KMS-11 (cell line): Measurements from ENCODE around the gene CRELD2.

Experiments
- H2AFZ ChIP-seq: fragments of 200-600 bp; sonication (generic); 2 replicates; pipeline ENCODE4 v1.6.1; 2016; ENCODE audit warnings: antibody characterized with exemption, mixed run types, low read depth
- H3K27ac ChIP-seq: fragments of 200-600 bp; sonication (generic); 2 replicates; pipeline ENCODE4 v1.6.1; 2016; ENCODE audit warnings: mild to moderate bottlenecking, mixed run types
- H3K27me3 ChIP-seq: fragments of 200-600 bp; sonication (generic); 2 replicates; pipeline ENCODE4 v1.6.1; 2017; ENCODE audit warnings: mild to moderate bottlenecking, low read depth, mixed run types, moderate library complexity; ENCODE audit not compliant: insufficient read depth
- H3K36me3 ChIP-seq: fragments of 200-600 bp; sonication (generic); 2 replicates; pipeline ENCODE4 v1.6.1; 2017; ENCODE audit warnings: mild to moderate bottlenecking, mixed run types; ENCODE audit not compliant: insufficient read depth
- H3K4me1 ChIP-seq: fragments of 200-600 bp; sonication (generic); 2 replicates; pipeline ENCODE4 v1.6.1; 2016; ENCODE audit warnings: mild to moderate bottlenecking, low read depth, mixed run types; ENCODE audit not compliant: poor library complexity, severe bottlenecking
- H3K4me2 ChIP-seq: fragments of 200-600 bp; sonication (generic); 2 replicates; pipeline ENCODE4 v1.7.0; 2016; ENCODE audit warnings: mild to moderate bottlenecking, mixed run types
- H3K4me3 ChIP-seq: fragments of 200-600 bp; sonication (generic); IDR thresholded peaks from 2 replicates; pipeline ENCODE4 v1.6.1; 2017; ENCODE audit warnings: low read depth, low read length, mixed read lengths; ENCODE audit not compliant: insufficient read depth
- H3K79me2 ChIP-seq: fragments of 200-600 bp; sonication (generic); 2 replicates; pipeline ENCODE4 v1.6.1; 2016; ENCODE audit warnings: low read depth, mixed run types; ENCODE audit not compliant: insufficient read depth
- H3K9ac ChIP-seq: fragments of 200-600 bp; sonication (generic); 2 replicates; pipeline ENCODE4 v1.6.1; 2016; ENCODE audit warnings: mild to moderate bottlenecking, mixed run types
- H4K20me1 ChIP-seq: fragments of 200-600 bp; sonication (generic); 2 replicates; pipeline ENCODE4 v1.6.1; 2016; ENCODE audit warnings: mild to moderate bottlenecking, mixed run types; ENCODE audit not compliant: insufficient read depth
- TF ChIP-seq, protein P1 (sequence below): fragments of 200-600 bp; sonication (generic); conservative IDR thresholded peaks from 2 replicates; pipeline ENCODE4 v1.6.1; 2017; ENCODE audit warnings: low read depth, mild to moderate bottlenecking, antibody characterized with exemption, low read length, moderate library complexity, mixed read lengths

Gene CRELD2

DNA sequence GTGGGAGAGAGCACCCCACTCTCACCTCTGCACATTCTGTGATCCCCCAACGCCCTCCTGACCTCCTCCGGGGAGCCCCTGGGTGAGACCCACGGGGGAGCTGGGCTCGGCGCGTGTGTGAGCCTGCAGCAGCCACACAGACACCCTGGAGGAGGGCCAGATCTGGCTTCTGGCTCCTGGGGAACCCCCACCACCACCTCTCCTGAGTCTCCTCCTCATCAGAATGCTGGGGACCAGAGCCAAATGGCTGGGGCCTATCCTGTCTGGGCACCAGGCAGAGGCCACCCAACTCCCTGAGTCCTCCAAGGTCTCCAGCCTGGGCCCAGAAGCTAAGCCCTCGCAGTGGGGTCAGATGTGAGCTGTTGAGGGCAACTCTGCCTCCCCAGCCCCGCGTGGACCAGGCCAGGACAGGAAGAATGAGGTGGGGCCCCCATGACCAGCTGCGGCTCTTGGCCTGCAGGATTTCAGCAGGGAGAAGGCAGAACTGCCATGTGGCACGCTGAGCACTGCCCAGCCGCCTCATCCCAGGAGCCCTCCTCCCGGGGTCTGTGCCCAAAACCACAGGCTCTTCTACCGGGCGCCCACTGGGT is 36.7 kb downstream of the CRELD2 start:
- H3K9ac ChIP-seq = no peak overlapping the region
- TF ChIP-seq, protein P1, sequence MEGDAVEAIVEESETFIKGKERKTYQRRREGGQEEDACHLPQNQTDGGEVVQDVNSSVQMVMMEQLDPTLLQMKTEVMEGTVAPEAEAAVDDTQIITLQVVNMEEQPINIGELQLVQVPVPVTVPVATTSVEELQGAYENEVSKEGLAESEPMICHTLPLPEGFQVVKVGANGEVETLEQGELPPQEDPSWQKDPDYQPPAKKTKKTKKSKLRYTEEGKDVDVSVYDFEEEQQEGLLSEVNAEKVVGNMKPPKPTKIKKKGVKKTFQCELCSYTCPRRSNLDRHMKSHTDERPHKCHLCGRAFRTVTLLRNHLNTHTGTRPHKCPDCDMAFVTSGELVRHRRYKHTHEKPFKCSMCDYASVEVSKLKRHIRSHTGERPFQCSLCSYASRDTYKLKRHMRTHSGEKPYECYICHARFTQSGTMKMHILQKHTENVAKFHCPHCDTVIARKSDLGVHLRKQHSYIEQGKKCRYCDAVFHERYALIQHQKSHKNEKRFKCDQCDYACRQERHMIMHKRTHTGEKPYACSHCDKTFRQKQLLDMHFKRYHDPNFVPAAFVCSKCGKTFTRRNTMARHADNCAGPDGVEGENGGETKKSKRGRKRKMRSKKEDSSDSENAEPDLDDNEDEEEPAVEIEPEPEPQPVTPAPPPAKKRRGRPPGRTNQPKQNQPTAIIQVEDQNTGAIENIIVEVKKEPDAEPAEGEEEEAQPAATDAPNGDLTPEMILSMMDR = no peak

DNA sequence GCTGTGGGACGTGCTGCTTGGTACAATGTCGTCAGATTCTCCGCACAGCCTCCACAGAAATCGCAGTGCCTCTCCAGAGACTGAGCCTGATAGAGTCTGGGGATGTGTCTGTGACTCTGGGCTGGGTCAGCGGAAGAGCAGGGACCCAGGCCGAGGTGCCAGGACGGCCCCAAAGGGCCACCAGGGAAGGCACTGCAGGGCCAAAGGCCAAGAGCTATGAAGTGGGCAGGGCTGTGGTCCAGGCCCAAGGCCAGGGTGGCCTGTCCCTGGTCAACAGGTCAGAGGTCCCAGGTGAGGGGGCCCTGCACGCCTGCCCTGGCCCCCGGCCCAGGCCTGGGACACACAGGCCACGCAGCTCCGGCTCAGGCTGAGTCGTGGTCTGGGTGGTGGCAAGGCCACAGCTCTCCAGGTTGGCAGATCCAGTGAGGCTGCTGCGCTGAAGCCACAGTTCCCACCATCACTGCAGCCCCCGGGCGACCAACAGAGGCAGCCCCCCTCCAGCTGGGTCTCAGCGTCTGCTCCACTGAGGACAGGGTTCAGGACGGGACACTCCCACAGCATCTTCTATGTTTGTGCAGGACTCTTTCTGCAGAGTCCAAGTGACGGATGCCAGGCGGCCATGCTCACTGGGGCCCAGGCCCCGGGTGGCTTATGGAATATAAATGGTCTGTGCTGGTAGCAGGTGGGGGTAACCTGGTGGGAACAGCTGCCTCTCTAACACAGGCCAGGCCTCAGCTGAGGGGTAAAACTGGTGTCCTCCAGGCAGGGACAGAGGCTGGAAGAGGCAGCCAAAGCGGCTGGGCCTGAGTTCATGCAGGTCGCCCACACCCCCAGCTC is 37.4 kb downstream of the CRELD2 start:
- H3K4me2 ChIP-seq = no peak overlapping the region
- no peaks in the 10 kb centered on the region for H4K20me1 ChIP-seq
- no peak overlapping the region for H3K27ac ChIP-seq
- H3K79me2 ChIP-seq = no peaks in the 10 kb centered on the region
- TF ChIP-seq, protein P1 = no peak
- H2AFZ ChIP-seq = no peak overlapping the region
- no peaks in the 10 kb centered on the region for H3K4me1 ChIP-seq
- H3K36me3 ChIP-seq = no peaks in the 10 kb centered on the region
- no peak overlapping the region for H3K4me3 ChIP-seq
- no peaks in the 10 kb centered on the region for H3K27me3 ChIP-seq
- no peak overlapping the region for H3K9ac ChIP-seq

More for the DNA sequence above, 36.7 kb downstream of the CRELD2 start:
- no peak overlapping the region for H2AFZ ChIP-seq
- H3K27me3 ChIP-seq = no peaks in the 10 kb centered on the region
- H3K4me1 ChIP-seq = no peaks in the 10 kb centered on the region
- H3K27ac ChIP-seq = no peak overlapping the region
- H3K4me3 ChIP-seq = no peak overlapping the region
- no peaks in the 10 kb centered on the region for H3K36me3 ChIP-seq
- H3K79me2 ChIP-seq = no peaks in the 10 kb centered on the region
- H4K20me1 ChIP-seq = no peaks in the 10 kb centered on the region
- H3K4me2 ChIP-seq = no peak overlapping the region

DNA sequence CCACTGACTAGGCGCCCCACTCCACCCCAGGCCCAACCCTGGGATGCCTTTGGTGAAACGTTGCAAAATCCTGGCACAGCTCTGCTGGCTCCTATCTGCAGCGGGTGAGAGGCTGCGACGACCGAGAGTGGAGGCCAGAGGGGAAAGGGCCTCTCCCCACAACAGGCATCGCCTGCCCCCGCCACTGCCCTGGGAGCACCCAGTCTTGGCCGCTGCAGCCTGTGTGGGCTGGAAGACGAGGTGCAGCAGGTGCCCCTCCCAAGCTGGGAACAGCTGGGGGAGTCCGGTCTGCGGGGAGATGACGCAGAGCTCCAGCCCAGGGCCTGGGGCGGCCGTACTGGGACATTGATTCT is 38.0 kb downstream of the CRELD2 start:
- H3K27ac ChIP-seq = no peak overlapping the region
- no peak overlapping the region for H3K4me2 ChIP-seq
- no peak overlapping the region for H2AFZ ChIP-seq
- no peaks in the 10 kb centered on the region for H3K4me1 ChIP-seq
- TF ChIP-seq, protein P1 = no peak
- peaks cover 3% of the 10 kb centered on the region for H3K79me2 ChIP-seq
- no peak overlapping the region for H3K9ac ChIP-seq
- no peaks in the 10 kb centered on the region for H4K20me1 ChIP-seq
- no peaks in the 10 kb centered on the region for H3K27me3 ChIP-seq
- H3K4me3 ChIP-seq = no peak overlapping the region
- no peaks in the 10 kb centered on the region for H3K36me3 ChIP-seq

GRCh38 chr22:49956914-49957825 is 38.7 kb downstream of the CRELD2 start:
- no peak overlapping the region for H3K27ac ChIP-seq
- H2AFZ ChIP-seq = no peak overlapping the region
- no peak overlapping the region for H3K4me2 ChIP-seq
- TF ChIP-seq, protein P1 = no peak
- H3K79me2 ChIP-seq = peaks cover 9% of the 10 kb centered on the region
- no peaks in the 10 kb centered on the region for H4K20me1 ChIP-seq
- no peaks in the 10 kb centered on the region for H3K27me3 ChIP-seq
- no peak overlapping the region for H3K4me3 ChIP-seq
- no peaks in the 10 kb centered on the region for H3K4me1 ChIP-seq
- H3K9ac ChIP-seq = no peak overlapping the region
- H3K36me3 ChIP-seq = no peaks in the 10 kb centered on the region
